SK-N-MC (cell line): ENCODE data around the gene OPRM1.

Experiments used
- EZH2 ChIP-seq: fragments of 200-600 bp; sonication (generic); IDR thresholded peaks from one replicate; pipeline ENCODE4 v1.6.1; 2017; ENCODE audit warnings: antibody characterized with exemption
- FOXP2 ChIP-seq: optimal IDR thresholded peaks from 2 replicates; pipeline ENCODE3; 2011; ENCODE audit warnings: mild to moderate bottlenecking, moderate library complexity; ENCODE audit not compliant: insufficient read depth; ENCODE audit errors: extremely low read length, control extremely low read depth
- POLR2AphosphoS5 ChIP-seq: IDR thresholded peaks from 2 replicates; pipeline ENCODE4 v1.6.1; 2012; ENCODE audit warnings: mild to moderate bottlenecking, low read depth, low read length, borderline replicate concordance

DNA sequence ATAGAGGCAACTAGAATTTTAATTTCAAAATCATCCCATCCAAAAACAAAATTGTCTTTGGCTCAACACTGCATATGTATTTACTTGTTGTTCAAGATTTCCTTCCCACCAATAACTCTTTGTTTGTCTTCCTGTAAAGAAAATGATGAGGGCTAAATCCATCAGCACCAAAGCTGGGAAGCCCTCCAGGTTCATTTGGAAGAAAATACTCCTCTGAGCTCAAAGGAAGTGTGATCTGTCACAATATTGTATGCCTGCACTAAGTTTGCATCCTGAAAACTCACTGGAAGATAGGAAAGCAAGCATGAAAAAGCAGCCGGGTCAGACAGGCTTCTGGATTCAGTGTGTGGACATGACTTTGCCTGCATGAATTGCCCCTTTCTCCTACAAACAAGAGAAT, 28.7 kb upstream of the OPRM1 start:
- TF ChIP-seq POLR2AphosphoS5, result no peak
- no peak for TF ChIP-seq EZH2
- no peak for TF ChIP-seq FOXP2
